ENCODE data around the gene GABRP. TPM values are rescaled to one million over a fixed set of nuclear protein-coding genes. Genes with fewer than 3 reads are reported as not detected.

Gene GABRP
- total and polyA plus RNA-seq, 5 donors: 0.11 TPM; not detected in 4

GRCh38 chr5:170792878-170793277 lies 9.4 kb downstream of the GABRP start:
- WGBS: 59% methylated on average over 8 of the region's 8 CpGs
- intact Hi-C loops (cut with DNase I): loop anchor here in 2 of 4 donors (5.0 kb wide), 2 partner anchors 51 to 156 kb away; no protein-coding TSS in a partner anchor
- ATAC-seq: no peak

GRCh38 chr5:170795154-170795553 lies 11.6 kb downstream of the GABRP start:
- intact Hi-C loops (cut with DNase I): no loop called here
- DNase-seq (no peak), ATAC-seq (no peak)
- Histone ChIP-seq H3K27ac (ENCODE audit: low read length) (no peak overlapping the region), H3K4me3 (ENCODE audit: low read length) (no peak overlapping the region), H3K9me3 (ENCODE audit: control insufficient read depth, low read length) (no peaks in the 10 kb centered on the region), H3K4me1 (ENCODE audit: control insufficient read depth, insufficient read depth, low read length) (no peaks in the 10 kb centered on the region), H3K27me3 (ENCODE audit: control insufficient read depth, insufficient read depth) (no peaks in the 10 kb centered on the region)
- 97% methylated on average over 10 of the region's 10 CpGs for WGBS

More at GRCh38 chr5:170792878-170793277, 9.4 kb downstream of the GABRP start:
- no peaks in the 10 kb centered on the region for H3K9me3 ChIP-seq (ENCODE audit: control insufficient read depth, low read length)
- no peaks in the 10 kb centered on the region for H3K4me1 ChIP-seq (ENCODE audit: control insufficient read depth, insufficient read depth, low read length)
- DNase-seq: no peak
- no peak overlapping the region for H3K4me3 ChIP-seq (ENCODE audit: low read length)
- no peaks in the 10 kb centered on the region for H3K27me3 ChIP-seq (ENCODE audit: control insufficient read depth, insufficient read depth)
- H3K27ac ChIP-seq (ENCODE audit: low read length): no peak overlapping the region

GRCh38 chr5:170805666-170806065 lies 22.1 kb downstream of the GABRP start:
- ATAC-seq (no peak), DNase-seq (no peak)
- H3K4me1 ChIP-seq (ENCODE audit: control insufficient read depth, insufficient read depth, low read length): no peaks in the 10 kb centered on the region
- 94% methylated on average over 7 of the region's 7 CpGs for WGBS
- H3K27me3 ChIP-seq (ENCODE audit: control insufficient read depth, insufficient read depth): no peaks in the 10 kb centered on the region
- H3K27ac ChIP-seq (ENCODE audit: low read length): no peak overlapping the region
- intact Hi-C loops (cut with DNase I): loop anchor here in 1 of 4 donors (5.0 kb wide), 1 partner anchor 168 kb away; no protein-coding TSS in a partner anchor
- no peaks in the 10 kb centered on the region for H3K9me3 ChIP-seq (ENCODE audit: control insufficient read depth, low read length)
- H3K4me3 ChIP-seq (ENCODE audit: low read length): no peak overlapping the region

- Histone ChIP-seq H3K4me1 (ENCODE audit: control insufficient read depth, insufficient read depth, low read length) (no peaks in the 10 kb centered on the region), H3K4me3 (ENCODE audit: low read length) (no peak overlapping the region), H3K9me3 (ENCODE audit: control insufficient read depth, low read length) (no peaks in the 10 kb centered on the region), H3K27me3 (ENCODE audit: control insufficient read depth, insufficient read depth) (no peaks in the 10 kb centered on the region), H3K27ac (ENCODE audit: low read length) (no peak overlapping the region)
- DNase-seq (no peak), ATAC-seq (peak in 1 of 2 donors; percentile 45)
- 68% methylated on average over 7 of the region's 7 CpGs for WGBS
- intact Hi-C loops (cut with DNase I): loop anchor here in 1 of 4 donors (5.0 kb wide), 1 partner anchor 172 kb away; no protein-coding TSS in a partner anchor
These were observed 26.0 kb downstream of the GABRP start for GRCh38 chr5:170809551-170809950.

GRCh38 chr5:170811719-170812118 lies 28.2 kb downstream of the GABRP start:
- no peak overlapping the region for H3K4me3 ChIP-seq (ENCODE audit: low read length)
- no peaks in the 10 kb centered on the region for H3K4me1 ChIP-seq (ENCODE audit: control insufficient read depth, insufficient read depth, low read length)
- WGBS: 92% methylated on average over 4 of the region's 4 CpGs
- no peak overlapping the region for H3K27ac ChIP-seq (ENCODE audit: low read length)
- intact Hi-C loops (cut with DNase I): no loop called here
- no peaks in the 10 kb centered on the region for H3K27me3 ChIP-seq (ENCODE audit: control insufficient read depth, insufficient read depth)
- ATAC-seq (no peak), DNase-seq (no peak)
- H3K9me3 ChIP-seq (ENCODE audit: control insufficient read depth, low read length): no peaks in the 10 kb centered on the region

GRCh38 chr5:170813231-170813630 lies 29.7 kb downstream of the GABRP start:
- H3K4me3 ChIP-seq (ENCODE audit: low read length): no peak overlapping the region
- no peaks in the 10 kb centered on the region for H3K4me1 ChIP-seq (ENCODE audit: control insufficient read depth, insufficient read depth, low read length)
- H3K27ac ChIP-seq (ENCODE audit: low read length): no peak overlapping the region
- no peak for ATAC-seq
- no peak for DNase-seq
- 94% methylated on average over 5 of the region's 5 CpGs for WGBS
- H3K27me3 ChIP-seq (ENCODE audit: control insufficient read depth, insufficient read depth): no peaks in the 10 kb centered on the region
- H3K9me3 ChIP-seq (ENCODE audit: control insufficient read depth, low read length): no peaks in the 10 kb centered on the region
- intact Hi-C loops (cut with DNase I): no loop called here

- no peak overlapping the region for H3K4me3 ChIP-seq (ENCODE audit: low read length)
- no peaks in the 10 kb centered on the region for H3K27me3 ChIP-seq (ENCODE audit: control insufficient read depth, insufficient read depth)
- H3K4me1 ChIP-seq (ENCODE audit: control insufficient read depth, insufficient read depth, low read length): no peaks in the 10 kb centered on the region
- ATAC-seq (no peak), DNase-seq (no peak)
- 78% methylated on average over 3 of the region's 3 CpGs for WGBS
- H3K27ac ChIP-seq (ENCODE audit: low read length): no peak overlapping the region
- intact Hi-C loops (cut with DNase I): no loop called here
- no peaks in the 10 kb centered on the region for H3K9me3 ChIP-seq (ENCODE audit: control insufficient read depth, low read length)
These were observed 33.7 kb downstream of the GABRP start for GRCh38 chr5:170817195-170817594.

GRCh38 chr5:170818232-170818631 lies 34.7 kb downstream of the GABRP start:
- Histone ChIP-seq H3K27ac (ENCODE audit: low read length) (no peak overlapping the region), H3K9me3 (ENCODE audit: control insufficient read depth, low read length) (no peaks in the 10 kb centered on the region), H3K27me3 (ENCODE audit: control insufficient read depth, insufficient read depth) (no peaks in the 10 kb centered on the region), H3K4me3 (ENCODE audit: low read length) (no peak overlapping the region), H3K4me1 (ENCODE audit: control insufficient read depth, insufficient read depth, low read length) (no peaks in the 10 kb centered on the region)
- WGBS: 60% methylated on average over 1 of the region's 1 CpG
- DNase-seq: no peak
- intact Hi-C loops (cut with DNase I): no loop called here
- no peak for ATAC-seq

- Histone ChIP-seq H3K4me3 (ENCODE audit: low read length) (no peak overlapping the region), H3K9me3 (ENCODE audit: control insufficient read depth, low read length) (no peaks in the 10 kb centered on the region), H3K27ac (ENCODE audit: low read length) (no peak overlapping the region), H3K27me3 (ENCODE audit: control insufficient read depth, insufficient read depth) (no peaks in the 10 kb centered on the region), H3K4me1 (ENCODE audit: control insufficient read depth, insufficient read depth, low read length) (no peaks in the 10 kb centered on the region)
- intact Hi-C loops (cut with DNase I): no loop called here
- ATAC-seq (no peak), DNase-seq (no peak)
These were observed 36.3 kb downstream of the GABRP start for GRCh38 chr5:170819824-170820223.

- H3K4me3 ChIP-seq (ENCODE audit: low read length): no peak overlapping the region
These were observed 37.8 kb downstream of the GABRP start for GRCh38 chr5:170821257-170821800.

GRCh38 chr5:170826117-170826516 lies 42.6 kb downstream of the GABRP start:
- Histone ChIP-seq H3K4me1 (ENCODE audit: control insufficient read depth, insufficient read depth, low read length) (no peaks in the 10 kb centered on the region), H3K9me3 (ENCODE audit: control insufficient read depth, low read length) (no peaks in the 10 kb centered on the region), H3K4me3 (ENCODE audit: low read length) (no peak overlapping the region), H3K27ac (ENCODE audit: low read length) (no peak overlapping the region), H3K27me3 (ENCODE audit: control insufficient read depth, insufficient read depth) (no peaks in the 10 kb centered on the region)
- intact Hi-C loops (cut with DNase I): no loop called here
- WGBS: 79% methylated on average over 2 of the region's 2 CpGs
- no peak for DNase-seq
- ATAC-seq: no peak

More at GRCh38 chr5:170821257-170821800, 37.8 kb downstream of the GABRP start:
- ATAC-seq (no peak), DNase-seq (no peak)
- H3K4me1 ChIP-seq (ENCODE audit: control insufficient read depth, insufficient read depth, low read length): no peaks in the 10 kb centered on the region
- H3K27me3 ChIP-seq (ENCODE audit: control insufficient read depth, insufficient read depth): no peaks in the 10 kb centered on the region
- no peaks in the 10 kb centered on the region for H3K9me3 ChIP-seq (ENCODE audit: control insufficient read depth, low read length)
- 64% methylated on average over 4 of the region's 4 CpGs for WGBS
- intact Hi-C loops (cut with DNase I): no loop called here
- H3K27ac ChIP-seq (ENCODE audit: low read length): no peak overlapping the region

- Histone ChIP-seq H3K4me1 (ENCODE audit: control insufficient read depth, insufficient read depth, low read length) (no peaks in the 10 kb centered on the region), H3K9me3 (ENCODE audit: control insufficient read depth, low read length) (no peaks in the 10 kb centered on the region), H3K4me3 (ENCODE audit: low read length) (no peak overlapping the region), H3K27ac (ENCODE audit: low read length) (no peak overlapping the region), H3K27me3 (ENCODE audit: control insufficient read depth, insufficient read depth) (no peaks in the 10 kb centered on the region)
- ATAC-seq (no peak), DNase-seq (no peak)
- 73% methylated on average over 7 of the region's 7 CpGs for WGBS
- intact Hi-C loops (cut with DNase I): no loop called here
These were observed 48.7 kb downstream of the GABRP start for GRCh38 chr5:170832241-170832640.

Data from right cardiac atrium (tissue), 5 donors.